Transverse colon (tissue), 4 donors: Measurements from ENCODE around the gene CYB561D2. TPM values are rescaled to one million over a fixed set of nuclear protein-coding genes. Genes with fewer than 3 reads are reported as not detected.

Source experiments
- DNase-seq: peaks from one replicate; pipeline ENCODE4 v3.0.0-alpha.2; 2019
- H3K27ac ChIP-seq, 4 donors: fragments of 200-600 bp; sonication (generic); 2 replicates each; pipeline ENCODE4 v1.5.1; 2016 to 2018; ENCODE audit warnings: inconsistent platforms in 4 of 4
- H3K27me3 ChIP-seq: fragments of 200-600 bp; sonication (generic); 2 replicates; pipeline ENCODE4 v1.5.1; 2017; ENCODE audit warnings: inconsistent platforms
- H3K36me3 ChIP-seq, 4 donors: fragments of 200-600 bp; sonication (generic); 2 replicates each; pipeline ENCODE4 v1.5.1; 2017 to 2019; ENCODE audit warnings: inconsistent platforms in 4 of 4
- H3K4me1 ChIP-seq, 4 donors: fragments of 200-600 bp; sonication (generic); 2 replicates each; pipeline ENCODE4 v1.5.1; 2017 to 2020; ENCODE audit warnings: inconsistent platforms in 4 of 4
- H3K4me3 ChIP-seq, 4 donors: fragments of 200-600 bp; sonication (generic); 1 replicate in 1 of 4; 2 replicates in 3 of 4; pipeline versions ENCODE4 v1.5.1 to v1.6.1; 2017 to 2019; ENCODE audit warnings: inconsistent platforms in 4 of 4
- H3K9me3 ChIP-seq, 2 donors: fragments of 200-600 bp; sonication (generic); 2 replicates each; pipeline ENCODE4 v1.5.1; 2017 to 2019; ENCODE audit warnings: inconsistent platforms in 2 of 2
- EP300 ChIP-seq: sonication (generic); formaldehyde crosslinking; IDR thresholded peaks from one replicate; pipeline ENCODE4 v1.6.1; 2017; ENCODE audit warnings: antibody characterized with exemption, low read depth
- POLR2A ChIP-seq: fragments of 450-650 bp; IDR thresholded peaks from one replicate; pipeline ENCODE4 v1.6.1; 2016; ENCODE audit warnings: antibody characterized with exemption, mild to moderate bottlenecking, moderate library complexity
- POLR2AphosphoS5 ChIP-seq, 3 donors: sonication (generic); formaldehyde crosslinking; IDR thresholded peaks; one replicate each; pipeline ENCODE4 v1.6.1; 2016; ENCODE audit warnings: antibody characterized with exemption in 3 of 3
- WGBS, 2 donors: methylation state at CpG; one replicate each; pipeline ENCODE4 v1.1.5; 2018; ENCODE audit warnings: low coverage in 1 of 2; 5-methylcytosine and 5-hydroxymethylcytosine counted together
- in situ Hi-C, 4 donors: fragments of 200-750 bp; cut with MboI; loops; one replicate each; pipeline versions ENCODE4 v1.15.0 to v1.15.1; 2017; ENCODE audit warnings: low sequenced_read_pairs in 3 of 4, low pct_ligation_motif_present in 1 of 4, low pct_unique_long_range_greater_than_20kb in 1 of 4
- intact Hi-C: fragments of 100-400 bp; cut with DNase I; formaldehyde crosslinking; loops from one replicate; pipeline ENCODE4 v1.15.1; 2023; ENCODE audit warnings: low total_unique reads
- total RNA-seq, 4 donors: library from RNA; depleted of rRNA; stranded (reverse); fragments of >200 nt; gene quantifications; one replicate each; pipeline ENCODE4 v1.1.0, GENCODE V29; 2016
- TF ChIP-seq, protein P1 (sequence below), 5 experiments: fragments of 200-600 bp in 3 of 5; fragments of 450-650 bp in 2 of 5; sonication (generic) in 3 of 5; IDR thresholded peaks; 1 replicate in 2 of 5; 2 replicates in 3 of 5; pipeline ENCODE4 v1.5.1; 2016 to 2017; ENCODE audit warnings: antibody characterized with exemption in 5 of 5, inconsistent platforms in 3 of 5, mild to moderate bottlenecking in 2 of 5, moderate library complexity in 1 of 5

The CYB561D2 gene
- total RNA-seq, 4 donors from 2014 or later = 23.7 to 53.9 (median 35.6) TPM

- H3K4me3 ChIP-seq = peak overlapping the region; percentile 75 to 91 (median 87)
- H3K27me3 ChIP-seq = no peaks in the 10 kb centered on the region
- TF ChIP-seq POLR2AphosphoS5 (IDR thresholded peaks at IDR 0.05) (no peak), EP300 (no peak), POLR2A (no peak)
- H3K36me3 ChIP-seq = peaks cover 0 to 15% (median 6%) of the 10 kb centered on the region in 4 donors
- no peak for DNase-seq
- peak overlapping the region; percentile 90 to 96 (median 90) for H3K27ac ChIP-seq
- WGBS, 2 donors = 44% methylated on average over 23 of the region's 24 CpGs; no CpG with 5 or more reads in 1 of the 2 donors
- H3K4me1 ChIP-seq = peaks cover 29 to 37% (median 36%) of the 10 kb centered on the region in 4 donors
- intact Hi-C loops = no loop called here
- no peaks in the 10 kb centered on the region for H3K9me3 ChIP-seq
- in situ Hi-C loops = loop anchor here in 1 of 4 donors (25.0 kb wide), 1 partner anchor 204 kb away; the partner anchor contains the start of genes C3orf18 and HEMK1
Measured at GRCh38 chr3:50358355-50358910, 7.8 kb downstream of the CYB561D2 start.

DNA sequence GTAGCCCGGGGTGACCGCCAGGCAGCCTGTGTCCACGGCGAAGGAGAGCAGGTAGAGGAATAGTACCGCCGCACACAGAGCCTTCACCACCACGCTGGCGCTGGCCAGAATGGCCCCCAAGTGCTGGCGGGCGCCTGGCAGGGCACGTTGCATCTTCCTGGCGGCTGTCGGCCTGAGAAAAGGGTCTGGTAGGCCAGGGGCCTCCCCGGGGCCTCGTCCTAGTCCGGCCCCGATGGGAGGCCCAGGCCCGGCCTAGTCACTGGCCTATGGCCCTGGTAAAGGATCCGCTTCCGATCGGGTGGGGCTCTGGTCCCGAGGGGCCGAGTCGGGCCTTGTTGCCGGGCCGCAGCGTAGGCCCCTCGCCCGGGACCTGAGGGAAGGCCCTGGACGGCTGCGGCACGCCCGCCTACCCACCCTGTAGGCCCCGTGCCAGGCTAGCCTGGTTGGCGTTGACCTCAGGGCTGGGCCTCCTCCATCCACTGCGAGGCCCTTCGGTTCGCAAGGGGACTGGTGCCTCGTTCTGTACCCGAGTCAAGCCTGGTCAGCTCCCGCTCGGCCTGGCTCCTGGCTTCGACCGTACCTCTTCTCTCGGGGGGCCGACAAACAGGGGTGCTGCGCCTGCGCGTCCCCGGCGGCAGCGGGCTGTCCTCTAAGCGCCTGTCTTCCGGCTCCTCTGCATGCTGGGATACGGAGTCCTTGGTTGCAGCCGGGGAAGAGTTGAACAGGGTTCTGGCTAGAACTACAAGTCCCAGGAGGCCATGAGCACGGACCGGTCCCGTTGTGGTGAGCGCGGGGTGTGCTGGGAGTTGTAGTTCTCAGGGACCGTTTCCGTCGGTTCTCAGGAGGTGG, 8.5 kb downstream of the CYB561D2 start, which contains the start of gene TMEM115:
Gene TMEM115, minus strand, starts transcription at position 611 of the 849 bp plus-strand sequence. Its CDS starts 458 bp downstream, at position 153.
- Histone ChIP-seq H3K4me3 (peak within 1 kb of the TSS; percentile 75 to 91 (median 87)), H3K9me3 (no peaks in the 10 kb centered on the region), H3K36me3 (peaks cover 0 to 13% (median 6%) of the 10 kb centered on the region in 4 donors), H3K27ac (peak within 1 kb of the TSS; percentile 90 to 96 (median 90)), H3K4me1 (peaks cover 29 to 37% (median 36%) of the 10 kb centered on the region in 4 donors), H3K27me3 (no peaks in the 10 kb centered on the region)
- in situ Hi-C loops = loop anchor here in 1 of 4 donors (25.0 kb wide), 1 partner anchor 203 kb away; the partner anchor contains the start of genes C3orf18 and HEMK1
- intact Hi-C loops = no loop called here
- 0 to 4% methylated on average over 2 to 46 of the region's 64 CpGs for WGBS, 2 donors
- peak; percentile 82 for TF ChIP-seq POLR2A
- TF ChIP-seq EP300 = no peak
- TF ChIP-seq, protein P1, sequence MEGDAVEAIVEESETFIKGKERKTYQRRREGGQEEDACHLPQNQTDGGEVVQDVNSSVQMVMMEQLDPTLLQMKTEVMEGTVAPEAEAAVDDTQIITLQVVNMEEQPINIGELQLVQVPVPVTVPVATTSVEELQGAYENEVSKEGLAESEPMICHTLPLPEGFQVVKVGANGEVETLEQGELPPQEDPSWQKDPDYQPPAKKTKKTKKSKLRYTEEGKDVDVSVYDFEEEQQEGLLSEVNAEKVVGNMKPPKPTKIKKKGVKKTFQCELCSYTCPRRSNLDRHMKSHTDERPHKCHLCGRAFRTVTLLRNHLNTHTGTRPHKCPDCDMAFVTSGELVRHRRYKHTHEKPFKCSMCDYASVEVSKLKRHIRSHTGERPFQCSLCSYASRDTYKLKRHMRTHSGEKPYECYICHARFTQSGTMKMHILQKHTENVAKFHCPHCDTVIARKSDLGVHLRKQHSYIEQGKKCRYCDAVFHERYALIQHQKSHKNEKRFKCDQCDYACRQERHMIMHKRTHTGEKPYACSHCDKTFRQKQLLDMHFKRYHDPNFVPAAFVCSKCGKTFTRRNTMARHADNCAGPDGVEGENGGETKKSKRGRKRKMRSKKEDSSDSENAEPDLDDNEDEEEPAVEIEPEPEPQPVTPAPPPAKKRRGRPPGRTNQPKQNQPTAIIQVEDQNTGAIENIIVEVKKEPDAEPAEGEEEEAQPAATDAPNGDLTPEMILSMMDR (IDR thresholded peaks at IDR 0.05) = no peak
- peak; percentile 74 to 89 (median 89) for TF ChIP-seq POLR2AphosphoS5 (IDR thresholded peaks at IDR 0.05)
- peak; percentile 97 for DNase-seq

- peaks cover 35 to 43% (median 41%) of the 10 kb centered on the region in 4 donors for H3K4me1 ChIP-seq
- WGBS, 2 donors = 16% methylated on average over 8 of the region's 8 CpGs; no CpG with 5 or more reads in 1 of the 2 donors
- no peak for DNase-seq
- peaks cover 0 to 7% (median 3%) of the 10 kb centered on the region in 4 donors for H3K36me3 ChIP-seq
- no peaks in the 10 kb centered on the region for H3K27me3 ChIP-seq
- H3K27ac ChIP-seq = peak overlapping the region in 1 of 4 donors; percentile 91
- TF ChIP-seq EP300 = no peak
- no peak for TF ChIP-seq POLR2AphosphoS5 (IDR thresholded peaks at IDR 0.05)
- TF ChIP-seq POLR2A = no peak
- TF ChIP-seq, protein P1 (IDR thresholded peaks at IDR 0.05) = no peak
- H3K4me3 ChIP-seq = peak overlapping the region in 1 of 4 donors; percentile 12
- in situ Hi-C loops (loop anchor here in 1 of 4 donors (25.0 kb wide), 1 partner anchor 203 kb away; the partner anchor contains the start of genes C3orf18 and HEMK1), intact Hi-C loops (no loop called here)
- H3K9me3 ChIP-seq = no peaks in the 10 kb centered on the region
Measured at GRCh38 chr3:50359760-50360110, 9.1 kb downstream of the CYB561D2 start.

DNA sequence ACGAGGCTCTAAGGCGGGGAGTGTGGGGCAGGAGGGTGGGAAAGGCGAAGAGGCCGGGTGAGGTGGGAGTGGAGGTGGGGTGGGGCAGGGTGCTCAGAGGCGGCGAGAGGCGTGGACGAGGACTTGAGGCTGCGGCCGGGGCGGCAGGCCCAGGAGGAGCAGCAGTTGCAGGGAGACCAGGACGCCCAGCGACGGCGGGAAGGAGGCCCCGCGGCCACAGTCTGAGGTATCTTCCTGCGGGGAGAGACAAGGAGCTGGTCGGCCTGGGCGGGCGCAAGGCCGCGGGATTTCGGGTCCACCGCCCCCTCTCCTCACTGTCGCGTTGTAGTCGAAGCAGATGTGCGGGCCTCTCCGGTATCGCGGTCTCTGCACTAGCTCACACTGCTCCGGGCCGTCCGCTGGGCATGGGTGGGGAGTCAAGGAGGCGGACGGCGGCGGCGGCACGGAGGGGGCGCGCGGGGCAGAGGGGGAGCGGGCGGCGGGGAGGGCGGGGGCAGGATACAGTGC, 14.0 kb downstream of the CYB561D2 start:
- WGBS, 2 donors = 11% methylated on average over 31 of the region's 48 CpGs; no CpG with 5 or more reads in 1 of the 2 donors
- Histone ChIP-seq H3K4me3 (peak overlapping the region; percentile 36 to 61 (median 48)), H3K27me3 (no peaks in the 10 kb centered on the region), H3K27ac (peak overlapping the region; percentile 73 to 79 (median 77)), H3K36me3 (no peaks in the 10 kb centered on the region), H3K9me3 (no peaks in the 10 kb centered on the region), H3K4me1 (peaks cover 6 to 17% (median 12%) of the 10 kb centered on the region in 4 donors)
- TF ChIP-seq, protein P1 (IDR thresholded peaks at IDR 0.05) = no peak
- TF ChIP-seq POLR2A (no peak), EP300 (no peak), POLR2AphosphoS5 (IDR thresholded peaks at IDR 0.05) (no peak)
- in situ Hi-C loops = loop anchor here in 1 of 4 donors (25.0 kb wide), 1 partner anchor 198 kb away; the partner anchor contains the start of genes C3orf18 and HEMK1
- DNase-seq = peak; percentile 55
- intact Hi-C loops = no loop called here
